Measurements from ENCODE around the gene METRN.

DNA sequence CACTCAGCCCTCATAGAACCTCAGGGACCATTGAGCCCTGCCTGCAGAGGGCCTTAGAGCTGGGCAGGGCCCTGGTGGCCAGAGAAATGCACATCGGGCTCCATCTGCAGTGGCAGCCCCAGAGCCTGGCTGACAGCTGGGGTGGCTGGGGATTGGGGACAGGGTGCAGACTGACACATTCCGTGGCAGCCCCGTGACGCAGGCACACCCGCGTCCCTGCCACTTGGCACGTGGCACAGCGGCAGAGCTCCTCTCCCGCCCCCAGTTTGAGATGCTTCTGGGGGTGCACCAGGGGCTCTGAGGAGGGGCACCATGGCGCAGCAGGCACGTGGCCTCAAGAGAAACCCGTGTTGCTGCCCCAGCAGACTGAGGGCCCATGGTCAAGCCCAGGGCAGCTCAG, 11.5 kb upstream of the METRN start:
- TF ChIP-seq GATA3 (IDR thresholded peaks at IDR 0.05; ENCODE audit: low read depth, low read length) = no peak
- TF ChIP-seq GATA2 (IDR thresholded peaks at IDR 0.05; ENCODE audit: low read depth, low read length) = no peak

All from SH-SY5Y (cell line).